ENCODE data around the gene EME2.

GRCh38 chr16:1785846-1786170, 13.2 kb downstream of the EME2 start:
- no peak for TF ChIP-seq POLR2A (IDR thresholded peaks at IDR 0.05)
- no peak for TF ChIP-seq CTCF (IDR thresholded peaks at IDR 0.05)

Measured in testis (tissue), 2 donors.